ENCODE data around the gene METTL23.

The METTL23 gene

DNA sequence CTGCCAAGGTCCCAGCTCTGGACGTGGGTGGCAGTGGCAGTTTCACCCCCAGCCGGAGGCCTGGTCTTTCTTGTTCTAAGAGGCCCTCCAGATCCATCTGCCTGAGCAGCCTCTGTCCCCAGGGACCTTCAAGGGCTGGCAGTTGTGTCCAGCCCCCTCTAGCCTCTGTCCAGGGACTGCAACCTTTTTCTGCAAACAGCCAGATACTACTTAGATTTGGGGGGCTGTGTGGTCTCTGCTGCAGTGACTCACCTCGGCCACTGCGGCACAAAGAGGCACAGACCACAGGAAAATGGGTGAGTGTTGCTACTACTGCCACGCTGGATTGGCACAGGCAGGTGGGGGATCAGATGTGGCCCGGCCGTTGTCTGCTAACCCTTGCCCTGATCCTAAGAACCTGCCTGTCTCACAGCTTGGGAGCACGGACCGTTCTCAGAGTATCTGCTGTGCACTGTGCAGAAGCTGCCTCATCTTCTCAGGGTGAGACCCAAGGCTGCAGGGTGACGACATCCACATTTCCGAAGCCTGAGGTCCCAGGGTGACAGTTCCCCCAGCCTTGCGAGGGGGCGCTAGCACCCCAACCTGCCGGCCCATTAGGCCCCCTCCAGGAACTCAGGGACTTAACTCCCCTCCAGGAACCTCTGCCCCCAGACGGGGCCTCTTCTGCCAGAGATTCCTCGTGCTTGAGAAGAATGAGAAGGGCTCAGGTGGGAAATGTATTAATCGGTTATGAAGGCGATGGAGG lies 43.5 kb upstream of the METTL23 start:
- H3K4me1 ChIP-seq: peaks cover 62 to 94% (median 90%) of the 10 kb centered on the region in 10 experiments
- H3K9me3 ChIP-seq (replicated peaks in 1 of 11): no peaks in the 10 kb centered on the region
- no peak for TF ChIP-seq Cebpa-rat (IDR thresholded peaks at IDR 0.05)
- H3K27me3 ChIP-seq: peaks cover 0 to 21% (median 0%) of the 10 kb centered on the region in 11 experiments; a peak in 2 of 22 replicates
- H3K4me2 ChIP-seq: peak overlapping the region; percentile 78 to 99 (median 94)
- peak overlapping the region; percentile 0 to 67 (median 26); a peak in 12 of 22 replicates for H3K9ac ChIP-seq
- peak overlapping the region in 8 of 11 experiments; percentile 11 to 56 (median 40); a peak in 11 of 22 replicates for H3K27ac ChIP-seq
- H4K20me1 ChIP-seq: peaks cover 0 to 60% (median 15%) of the 10 kb centered on the region in 11 experiments; a peak in 15 of 22 replicates
- peak overlapping the region in 1 of 10 experiments; percentile 21; a peak in 3 of 20 replicates for H3K4me3 ChIP-seq
- H3K36me3 ChIP-seq: peaks cover 0 to 7% (median 0%) of the 10 kb centered on the region in 11 experiments; a peak in 2 of 22 replicates

DNA sequence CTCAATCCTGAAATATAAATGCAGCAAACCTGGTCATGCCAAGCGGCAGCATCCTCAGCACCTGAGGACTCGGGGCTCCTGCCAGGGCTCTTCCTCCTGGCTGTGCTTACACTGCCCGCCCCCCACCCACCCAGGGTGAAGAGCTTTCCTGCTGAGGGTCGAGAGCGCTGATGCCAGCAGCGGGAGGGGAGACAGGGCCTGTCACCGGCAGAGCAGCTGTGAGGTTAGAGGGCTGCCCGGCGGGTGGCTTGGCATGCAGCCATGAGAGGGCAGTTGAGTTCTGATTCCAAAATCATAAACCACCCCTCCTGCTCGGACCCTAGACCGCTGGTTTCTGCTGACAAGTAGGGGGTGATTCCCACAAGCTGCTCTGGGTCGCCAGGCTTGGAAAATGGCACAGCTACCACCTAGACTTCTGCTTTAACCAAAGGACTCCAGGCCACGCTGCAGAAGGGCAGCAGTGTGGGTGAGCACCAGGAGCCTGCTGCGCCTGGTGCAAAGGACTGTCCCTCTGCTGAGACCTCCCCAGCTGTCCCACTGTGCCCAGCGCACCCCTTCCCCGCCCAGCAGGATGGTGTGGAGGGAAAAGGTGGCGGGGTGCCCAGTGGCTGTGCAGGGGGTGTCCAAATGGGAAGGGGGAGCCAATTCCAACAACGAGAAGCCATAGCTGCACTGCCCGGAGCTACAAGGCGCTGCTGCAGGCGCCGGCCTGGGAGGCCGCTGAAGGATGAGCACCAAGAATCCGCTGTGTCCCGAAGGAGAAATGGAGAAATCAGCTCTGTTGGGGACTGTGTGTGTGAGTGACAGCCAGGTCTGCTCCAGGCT lies 42.5 kb upstream of the METTL23 start:
- Histone ChIP-seq H3K4me2 (peak overlapping the region; percentile 78 to 99 (median 94)), H3K9me3 (replicated peaks in 1 of 11) (no peaks in the 10 kb centered on the region), H3K36me3 (peaks cover 0 to 7% (median 0%) of the 10 kb centered on the region in 11 experiments; a peak in 2 of 22 replicates), H3K4me1 (peaks cover 53 to 94% (median 90%) of the 10 kb centered on the region in 10 experiments), H3K27me3 (peaks cover 0 to 21% (median 0%) of the 10 kb centered on the region in 11 experiments; a peak in 2 of 22 replicates), H3K27ac (peak overlapping the region in 3 of 11 experiments; percentile 1 to 56 (median 54); a peak in 2 of 22 replicates), H3K4me3 (no peak overlapping the region), H4K20me1 (peaks cover 0 to 66% (median 15%) of the 10 kb centered on the region in 11 experiments; a peak in 15 of 22 replicates), H3K9ac (peak overlapping the region in 4 of 11 experiments; percentile 3 to 67 (median 64); a peak in 5 of 22 replicates)
- no peak for TF ChIP-seq Cebpa-rat (IDR thresholded peaks at IDR 0.05)

DNA sequence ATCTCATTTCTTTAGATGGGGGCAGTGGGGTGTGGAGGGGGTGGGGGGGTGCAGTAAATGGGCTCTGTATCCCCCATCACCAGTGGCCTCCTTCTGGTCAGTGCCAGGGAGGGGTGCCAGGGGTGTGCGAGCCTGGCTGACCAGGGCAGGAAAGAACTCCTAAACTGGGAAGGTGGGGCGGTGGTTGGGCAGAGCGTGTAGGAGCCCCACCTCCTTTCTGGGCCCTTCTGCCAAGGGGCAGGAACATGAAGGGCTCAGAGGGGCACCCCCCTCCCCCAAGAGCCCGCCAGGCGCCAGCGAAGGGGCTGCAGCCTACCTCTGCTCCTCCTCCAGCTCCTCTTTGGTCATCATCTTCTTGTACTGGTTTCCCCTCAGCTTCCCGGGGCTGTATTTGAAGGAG lies 41.9 kb upstream of the METTL23 start:
- peaks cover 0 to 67% (median 15%) of the 10 kb centered on the region in 11 experiments; a peak in 15 of 22 replicates for H4K20me1 ChIP-seq
- H3K9me3 ChIP-seq (replicated peaks in 1 of 11): no peaks in the 10 kb centered on the region
- H3K4me1 ChIP-seq: peaks cover 50 to 96% (median 90%) of the 10 kb centered on the region in 10 experiments
- TF ChIP-seq Cebpa-rat (IDR thresholded peaks at IDR 0.05): no peak
- H3K27ac ChIP-seq: no peak overlapping the region
- H3K4me2 ChIP-seq: peak overlapping the region in 8 of 11 experiments; percentile 66 to 97 (median 80); a peak in 16 of 22 replicates
- H3K9ac ChIP-seq: peak overlapping the region in 3 of 11 experiments; percentile 28 to 57 (median 35); a peak in 3 of 22 replicates
- H3K4me3 ChIP-seq: no peak overlapping the region
- peaks cover 0 to 21% (median 0%) of the 10 kb centered on the region in 11 experiments; a peak in 2 of 22 replicates for H3K27me3 ChIP-seq
- H3K36me3 ChIP-seq: peaks cover 0 to 7% (median 0%) of the 10 kb centered on the region in 11 experiments; a peak in 3 of 22 replicates

DNA sequence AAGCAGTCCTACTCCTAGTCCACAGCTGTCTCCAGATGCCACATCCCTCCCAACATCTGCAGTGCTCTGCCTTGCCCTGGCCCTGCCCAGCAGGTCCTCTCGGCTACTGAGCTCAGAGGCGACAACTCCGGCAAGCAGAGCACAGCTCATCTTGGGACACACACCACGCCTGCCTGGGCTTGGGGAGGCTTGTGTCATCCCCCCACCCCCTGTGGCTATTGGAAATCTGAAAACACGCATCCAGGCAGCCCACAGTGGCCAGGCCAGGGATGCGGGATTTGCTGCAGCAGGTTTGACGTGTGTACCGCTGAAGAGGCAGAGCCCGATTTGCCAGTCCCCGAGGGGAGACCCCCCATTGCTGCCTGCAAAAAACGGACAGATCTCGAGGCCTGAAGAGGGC lies 41.3 kb upstream of the METTL23 start:
- TF ChIP-seq Cebpa-rat (IDR thresholded peaks at IDR 0.05): no peak
- Histone ChIP-seq H3K4me2 (peak overlapping the region in 8 of 11 experiments; percentile 66 to 97 (median 80); a peak in 16 of 22 replicates), H4K20me1 (peaks cover 0 to 67% (median 15%) of the 10 kb centered on the region in 11 experiments; a peak in 15 of 22 replicates), H3K36me3 (peaks cover 0 to 7% (median 0%) of the 10 kb centered on the region in 11 experiments; a peak in 3 of 22 replicates), H3K27me3 (peaks cover 0 to 21% (median 0%) of the 10 kb centered on the region in 11 experiments; a peak in 2 of 22 replicates), H3K4me1 (peaks cover 50 to 97% (median 92%) of the 10 kb centered on the region in 10 experiments), H3K4me3 (no peak overlapping the region), H3K9me3 (replicated peaks in 1 of 11) (no peaks in the 10 kb centered on the region), H3K27ac (no peak overlapping the region), H3K9ac (peak overlapping the region in 3 of 11 experiments; percentile 28 to 57 (median 35); a peak in 2 of 22 replicates)

DNA sequence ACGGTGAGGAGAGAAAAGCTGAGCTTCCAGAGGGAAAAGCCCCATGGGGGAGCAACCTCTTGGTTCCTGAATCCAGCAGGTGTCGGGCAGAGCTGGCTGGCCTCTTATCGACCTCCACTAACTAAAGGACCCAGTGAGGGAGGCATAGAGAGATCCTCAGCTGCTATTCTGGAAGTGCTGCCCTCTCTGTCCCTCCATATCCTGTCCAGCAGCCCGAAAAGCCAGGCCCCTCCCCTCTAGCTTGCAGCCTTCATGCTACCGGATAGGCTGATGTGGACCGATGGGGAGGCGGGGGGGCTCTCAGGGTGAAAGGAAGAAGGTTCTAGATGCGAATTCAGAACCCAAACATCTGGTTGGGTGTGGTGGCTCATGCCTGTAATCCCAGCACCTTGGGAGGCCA lies 40.8 kb upstream of the METTL23 start:
- Histone ChIP-seq H3K36me3 (peaks cover 0 to 3% (median 0%) of the 10 kb centered on the region in 11 experiments; a peak in 1 of 22 replicates), H4K20me1 (peaks cover 0 to 63% (median 15%) of the 10 kb centered on the region in 11 experiments; a peak in 15 of 22 replicates), H3K9me3 (replicated peaks in 1 of 11) (no peaks in the 10 kb centered on the region), H3K4me3 (no peak overlapping the region), H3K4me2 (peak overlapping the region in 8 of 11 experiments; percentile 66 to 97 (median 80); a peak in 16 of 22 replicates), H3K27ac (no peak overlapping the region), H3K9ac (no peak overlapping the region), H3K4me1 (peaks cover 50 to 94% (median 91%) of the 10 kb centered on the region in 10 experiments), H3K27me3 (peaks cover 0 to 21% (median 0%) of the 10 kb centered on the region in 11 experiments; a peak in 2 of 22 replicates)
- TF ChIP-seq Cebpa-rat (IDR thresholded peaks at IDR 0.05): no peak

DNA sequence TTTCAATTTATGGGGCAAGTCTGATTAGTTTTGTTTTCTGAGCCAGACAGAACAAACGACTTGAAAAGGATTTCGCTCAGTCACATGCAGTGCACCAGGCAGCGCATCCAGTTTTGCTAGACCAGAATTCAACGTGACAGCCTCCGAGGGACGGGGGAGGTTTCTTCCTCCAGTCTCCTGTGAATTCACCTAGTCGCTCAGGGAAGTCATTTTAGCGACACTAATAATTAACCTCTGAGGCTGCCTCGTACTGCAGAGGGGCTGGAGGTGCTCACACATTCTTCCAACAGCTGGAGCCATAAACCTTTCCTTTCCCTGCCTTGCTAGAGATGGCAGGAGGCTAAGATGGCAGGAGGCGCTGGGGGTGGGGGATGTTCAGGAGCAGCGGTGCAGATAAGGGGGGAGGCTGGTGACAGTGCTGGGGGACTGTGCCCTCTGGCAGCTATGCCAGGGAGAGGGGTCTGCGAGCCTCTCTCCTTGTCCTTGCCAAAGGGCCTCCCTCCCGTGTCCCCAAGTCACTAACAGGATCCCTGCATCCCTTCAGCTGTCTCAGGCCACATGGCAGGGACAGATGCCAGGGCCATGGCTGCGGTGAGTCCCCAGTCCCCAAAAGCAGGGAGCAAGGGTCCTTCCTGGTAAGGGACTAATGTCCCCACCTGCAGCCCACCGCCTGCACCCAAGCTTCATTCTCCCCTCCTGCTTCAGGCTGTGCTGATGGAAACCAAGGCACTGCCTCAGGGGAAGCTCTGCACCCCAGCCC lies 39.9 kb upstream of the METTL23 start:
- Histone ChIP-seq H3K9ac (peak overlapping the region in 5 of 11 experiments; percentile 28 to 61 (median 57); a peak in 4 of 22 replicates), H3K27me3 (peaks cover 0 to 21% (median 0%) of the 10 kb centered on the region in 11 experiments; a peak in 2 of 22 replicates), H3K9me3 (replicated peaks in 1 of 11) (no peaks in the 10 kb centered on the region), H3K36me3 (peaks cover 0 to 3% (median 0%) of the 10 kb centered on the region in 11 experiments; a peak in 1 of 22 replicates), H3K27ac (peak overlapping the region in 2 of 11 experiments; percentile 6 to 63; a peak in 3 of 22 replicates), H3K4me2 (peak overlapping the region; percentile 49 to 97 (median 70)), H3K4me1 (peaks cover 42 to 94% (median 89%) of the 10 kb centered on the region in 10 experiments), H4K20me1 (peaks cover 0 to 56% (median 11%) of the 10 kb centered on the region in 11 experiments; a peak in 15 of 22 replicates), H3K4me3 (no peak overlapping the region)
- no peak for TF ChIP-seq Cebpa-rat (IDR thresholded peaks at IDR 0.05)

DNA sequence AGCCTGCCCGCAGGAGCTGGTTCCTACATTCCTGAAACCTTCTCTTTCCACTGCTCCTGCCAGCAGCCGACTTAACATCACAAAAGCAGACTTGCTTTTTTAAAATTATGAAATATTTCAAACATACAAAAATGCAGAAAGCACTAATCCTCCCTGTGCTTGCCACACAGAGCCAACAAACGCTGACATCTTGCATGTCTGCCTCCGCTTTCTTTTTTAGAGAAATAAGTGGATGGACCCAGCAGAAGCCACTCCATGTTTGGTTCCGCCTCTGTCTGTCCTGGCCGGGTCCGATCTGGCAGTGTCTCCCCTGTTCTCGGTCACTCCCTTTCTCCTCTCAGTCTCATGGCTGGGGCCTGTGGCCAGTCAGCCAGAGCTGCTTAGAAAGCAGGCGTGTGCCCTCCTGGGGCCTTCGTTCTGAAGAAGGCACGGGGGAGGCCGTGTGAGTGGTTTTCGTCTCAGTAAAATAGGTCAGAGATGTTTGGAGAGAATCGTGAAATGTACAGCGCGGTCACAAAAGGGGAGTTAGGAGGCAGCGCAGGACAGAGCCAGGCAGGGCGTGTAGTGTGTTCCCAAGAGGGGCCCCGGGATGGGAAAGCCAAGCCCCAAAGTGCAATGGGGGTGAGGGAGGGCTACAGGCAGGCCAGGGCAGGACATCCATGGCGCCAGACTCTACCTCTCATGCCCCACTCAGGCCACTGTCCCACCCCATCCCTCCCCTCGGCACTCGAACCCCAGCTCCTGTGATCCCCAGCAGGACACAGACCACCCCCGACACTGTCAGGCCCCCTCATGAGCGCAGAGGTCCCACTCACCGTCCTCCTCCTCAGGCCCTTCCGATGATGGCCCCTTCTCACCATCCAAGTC lies 39.1 kb upstream of the METTL23 start:
- H3K4me2 ChIP-seq: peak overlapping the region; percentile 49 to 97 (median 70)

More for the DNA sequence above, 39.1 kb upstream of the METTL23 start:
- H3K9ac ChIP-seq: peak overlapping the region in 9 of 11 experiments; percentile 20 to 61 (median 32); a peak in 12 of 22 replicates
- H3K9me3 ChIP-seq (replicated peaks in 1 of 11): no peaks in the 10 kb centered on the region
- H3K27ac ChIP-seq: peak overlapping the region in 5 of 11 experiments; percentile 14 to 63 (median 52); a peak in 7 of 22 replicates
- peaks cover 34 to 93% (median 84%) of the 10 kb centered on the region in 10 experiments for H3K4me1 ChIP-seq
- no peak overlapping the region for H3K4me3 ChIP-seq
- H4K20me1 ChIP-seq: peaks cover 0 to 47% (median 5%) of the 10 kb centered on the region in 11 experiments; a peak in 10 of 22 replicates
- no peak for TF ChIP-seq Cebpa-rat (IDR thresholded peaks at IDR 0.05)
- H3K36me3 ChIP-seq: peaks cover 0 to 3% (median 0%) of the 10 kb centered on the region in 11 experiments; a peak in 1 of 22 replicates
- peaks cover 0 to 21% (median 0%) of the 10 kb centered on the region in 11 experiments; a peak in 2 of 22 replicates for H3K27me3 ChIP-seq
